GM12878 (cell line): ENCODE data around the gene SPOP. TPM values are rescaled to one million over a fixed set of nuclear protein-coding genes. Genes with fewer than 3 reads are reported as not detected.

Experiments used
- ATAC-seq: fragments of 200-7000 bp; cut with Tn5 transposase; 3 replicates; pipeline ENCODE4 v1.9.1; 2020; ENCODE audit warnings: mild to moderate bottlenecking, moderate library complexity
- BruUV-seq: library from RNA; stranded (reverse); fragments of 400-500 nt; replicated peaks from 2 replicates; lab custom pipeline; 2021; lab: Mats Ljungman, UMichigan
- CTCF ChIA-PET: fragments of 300-600 bp; sonication (Branson Sonifier 250); formaldehyde crosslinking; extraction: SDS; loops from one replicate; lab custom pipeline; 2021; ENCODE audit warnings: inconsistent platforms; lab: Yijun Ruan, JAX
- POLR2A ChIA-PET: fragments of 350-600 bp; formaldehyde crosslinking; extraction: SDS; loops from one replicate; lab custom pipeline; 2021; ENCODE audit warnings: inconsistent platforms; lab: Charles Lee
- RAD21 ChIA-PET: fragments of 300-600 bp; sonication (Branson Sonifier 250); formaldehyde crosslinking; loops from one replicate; lab custom pipeline; 2023; ENCODE audit warnings: antibody characterized with exemption; ENCODE audit not compliant: unreplicated experiment; lab: Charles Lee
- SMC1A ChIA-PET: fragments of 300-600 bp; sonication (Branson Sonifier 250); formaldehyde crosslinking; loops from one replicate; lab custom pipeline; 2023; ENCODE audit not compliant: unreplicated experiment, uncharacterized antibody; lab: Charles Lee
- DNase-seq: peaks from one replicate; pipeline ENCODE4 v3.0.0-alpha.2; 2011; ENCODE audit warnings: low read depth, low spot score
- FAIRE-seq: peaks from 3 replicates; lab custom pipeline; 2011; peaks lifted over from hg19 to GRCh38; lab: Jason Lieb, UNC
- H2AFZ ChIP-seq: 2 replicates; pipeline ENCODE4 v1.6.0; 2011; ENCODE audit warnings: low read depth, low read length, control low read depth; ENCODE audit not compliant: control insufficient read depth
- H3K27ac ChIP-seq: 2 replicates; pipeline ENCODE4 v1.5.1; 2011; ENCODE audit warnings: control low read depth; ENCODE audit not compliant: control insufficient read depth, insufficient read depth
- H3K27me3 ChIP-seq, 2 experiments: replicated peaks in 1 of 2; 2 replicates each; pipeline versions ENCODE4 v1.6.0 to v1.6.1; 2011; ENCODE audit warnings: low read length in 1 of 2; ENCODE audit not compliant: control insufficient read depth in 2 of 2, insufficient read depth in 2 of 2
- H3K36me3 ChIP-seq, 2 experiments: 2 replicates each; pipeline ENCODE4 v1.5.1; 2011; ENCODE audit warnings: low read length in 1 of 2; ENCODE audit not compliant: control insufficient read depth in 2 of 2, insufficient read depth in 2 of 2
- H3K4me1 ChIP-seq: 2 replicates; pipeline ENCODE4 v1.6.1; 2011; ENCODE audit warnings: mild to moderate bottlenecking, low read length, moderate library complexity, mixed read lengths; ENCODE audit not compliant: control insufficient read depth, insufficient read depth
- H3K4me2 ChIP-seq: 2 replicates; pipeline ENCODE4 v1.6.0; 2011; ENCODE audit warnings: control low read depth; ENCODE audit not compliant: control insufficient read depth, insufficient read depth
- H3K4me3 ChIP-seq: fragments of 200-600 bp; sonication (generic); 2 replicates; pipeline ENCODE4 v1.5.1; 2016
- H3K79me2 ChIP-seq: 2 replicates; pipeline ENCODE4 v1.6.0; 2011; ENCODE audit warnings: low read length; ENCODE audit not compliant: control insufficient read depth, insufficient read depth
- H3K9ac ChIP-seq: 2 replicates; pipeline ENCODE4 v1.8.0; 2011; ENCODE audit warnings: low read length, control low read depth, mixed read lengths; ENCODE audit not compliant: control insufficient read depth, insufficient read depth
- H3K9me3 ChIP-seq: replicated peaks from 3 replicates; pipeline ENCODE4 v1.5.1; 2011; ENCODE audit warnings: mild to moderate bottlenecking, low read length; ENCODE audit not compliant: control insufficient read depth, insufficient read depth
- H4K20me1 ChIP-seq: 2 replicates; pipeline ENCODE4 v1.6.0; 2011; ENCODE audit not compliant: control insufficient read depth, insufficient read depth
- CBFB ChIP-seq: IDR thresholded peaks from 2 replicates; pipeline ENCODE4 v1.6.1; 2016; ENCODE audit warnings: antibody characterized with exemption, low read depth
- CEBPB ChIP-seq, 2 experiments: fragments of 150-350 bp in 1 of 2; IDR thresholded peaks; 2 replicates each; pipeline ENCODE4 v1.6.1; 2012 to 2014; ENCODE audit warnings: low read depth in 2 of 2, low read length in 2 of 2, borderline replicate concordance in 1 of 2, inconsistent platforms in 1 of 2
- E4F1 ChIP-seq: fragments of 450-650 bp; IDR thresholded peaks from 2 replicates; pipeline ENCODE4 v1.6.1; 2018; ENCODE audit warnings: borderline replicate concordance, mild to moderate bottlenecking; ENCODE audit not compliant: partially characterized antibody
- HCFC1 ChIP-seq: fragments of 150-350 bp; IDR thresholded peaks from 2 replicates; pipeline ENCODE4 v1.6.1; 2014; ENCODE audit warnings: low read length
- KAT2A ChIP-seq: conservative IDR thresholded peaks from 2 replicates; pipeline ENCODE4 v1.6.1; 2011; ENCODE audit warnings: low read depth, low read length; ENCODE audit not compliant: control insufficient read depth
- LARP7 ChIP-seq: fragments of 450-650 bp; IDR thresholded peaks from 2 replicates; pipeline ENCODE4 v1.6.1; 2017; ENCODE audit warnings: mild to moderate bottlenecking
- SMAD5 ChIP-seq: IDR thresholded peaks from 2 replicates; pipeline ENCODE4 v1.6.1; 2016; ENCODE audit warnings: antibody characterized with exemption, low read depth
- TBL1XR1 ChIP-seq: IDR thresholded peaks from 2 replicates; pipeline ENCODE4 v1.6.1; 2012; ENCODE audit warnings: low read depth, low read length, improper control_type of control experiment
- ZBTB33 ChIP-seq: fragments of 450-650 bp; IDR thresholded peaks from 2 replicates; pipeline ENCODE4 v1.6.1; 2017; ENCODE audit warnings: mild to moderate bottlenecking
- ZNF592 ChIP-seq: fragments of 450-650 bp; IDR thresholded peaks from 2 replicates; pipeline ENCODE4 v1.6.1; 2017; ENCODE audit warnings: mild to moderate bottlenecking, moderate library complexity
- ZNF687 ChIP-seq: fragments of 450-650 bp; IDR thresholded peaks from 2 replicates; pipeline ENCODE4 v1.6.1; 2017; ENCODE audit warnings: mild to moderate bottlenecking, moderate library complexity
- WGBS: methylation state at CpG from one replicate; pipeline ENCODE4 v1.1.6; 2016; ENCODE audit warnings: low lambda C conversion rate; ENCODE audit not compliant: insufficient replicate concordance, insufficient coverage; ENCODE audit errors: missing lambda C conversion rate; 5-methylcytosine and 5-hydroxymethylcytosine counted together
- in situ Hi-C: fragments of 300-500 bp; cut with MboI; formaldehyde crosslinking; loops from 9 replicates; pipeline ENCODE4 v1.14.3; 2018; ENCODE audit warnings: mixed read lengths
- intact Hi-C: fragments of 100-400 bp; cut with micrococcal nuclease; formaldehyde crosslinking; loops from one replicate; pipeline ENCODE4 v1.14.2; 2022; ENCODE audit not compliant: unreplicated experiment
- polyA plus RNA-seq, 11 experiments: library from polyadenylated mRNA; depleted of rRNA in 4 of 11; unstranded in 6 of 11; stranded (reverse) in 5 of 11; fragments of >200 nt; fragmentation: Nextera tagmentation in 4 of 11; fragmentation: Illumina TruSeq in 1 of 11; extraction: Ambion mirVana in 4 of 11; extraction: Trizol in 1 of 11; gene quantifications; 1 replicate in 1 of 11; 2 replicates in 10 of 11; pipeline versions ENCODE4 v1.2.1 to v1.2.3, GENCODE V29; 2011 to 2016; ENCODE audit warnings: inconsistent platforms in 2 of 11, missing spikeins in 2 of 11, low read depth in 1 of 11
- total RNA-seq, 4 experiments: library from RNA; depleted of rRNA in 3 of 4; stranded (reverse); fragments of >200 nt in 3 of 4; fragmentation: Illumina TruSeq in 1 of 4; extraction: Trizol in 1 of 4; gene quantifications; 2 replicates each; pipeline versions ENCODE4 v1.2.1 to v1.2.3, GENCODE V29; 2013 to 2021

The SPOP gene
- total and polyA plus RNA-seq, 10 of the 15 experiments (the other 5 are each of a cell fraction or from before 2014, with no cell fraction given), result 35.1 to 80.4 (median 44.7) TPM

GRCh38 chr17:49624896-49625295 lies 53.0 kb downstream of the SPOP start:
- Histone ChIP-seq H4K20me1 (no peaks in the 10 kb centered on the region; the same call in 1 of the 2 replicates), H3K4me2 (no peak overlapping the region), H3K79me2 (peaks cover 7% of the 10 kb centered on the region), H3K4me3 (no peak overlapping the region), H3K9me3 (no peaks in the 10 kb centered on the region), H2AFZ (no peak overlapping the region), H3K27ac (no peak overlapping the region), H3K36me3 (peaks cover 4 to 7% of the 10 kb centered on the region in 2 experiments; a peak in 2 of 4 replicates), H3K27me3 (no peaks in the 10 kb centered on the region), H3K4me1 (no peaks in the 10 kb centered on the region), H3K9ac (no peak overlapping the region)
- CTCF ChIA-PET, result interaction anchor here (0.7 to 1.0 kb wide), 4 partner anchors 17 to 68 kb away, joined by 3 to 4 read pairs (median 3); no protein-coding TSS in a partner anchor
- intact Hi-C loops, result no loop called here
- POLR2A ChIA-PET, result no interaction called here
- no peak for FAIRE-seq
- ATAC-seq, result no peak
- no TSS peak for BruUV-seq
- RAD21 ChIA-PET, result interaction anchor here (0.7 kb wide), 1 partner anchor 9 kb away, joined by 4 read pairs; no protein-coding TSS in a partner anchor
- in situ Hi-C loops, result no loop called here
- 100% methylated on average over 3 of the region's 3 CpGs for WGBS
- no peak for DNase-seq
- SMC1A ChIA-PET, result interaction anchor here (0.6 kb wide), 1 partner anchor 1003 kb away, joined by 3 read pairs; no protein-coding TSS in a partner anchor
- TF ChIP-seq HCFC1, result no peak
- no peak for TF ChIP-seq TBL1XR1
- no peak for TF ChIP-seq ZNF592
- TF ChIP-seq ZBTB33, result no peak
- no peak for TF ChIP-seq E4F1
- no peak for TF ChIP-seq CBFB
- TF ChIP-seq KAT2A, result no peak
- no peak for TF ChIP-seq ZNF687
- no peak for TF ChIP-seq SMAD5
- TF ChIP-seq CEBPB (IDR thresholded peaks at IDR 0.05; ENCODE audit: borderline replicate concordance in 1 of 2, low read depth in 2 of 2, low read length in 2 of 2), result no peak
- TF ChIP-seq LARP7, result no peak
